ENCODE measurements around the gene PDGFRA.

- TF ChIP-seq CTCF (IDR thresholded peaks at IDR 0.05; ENCODE audit: low read length), result no peak
- TF ChIP-seq EZH2 (optimal IDR thresholded peaks at IDR 0.05; ENCODE audit: low read depth, low read length), result no peak
- TF ChIP-seq EZH2phosphoT487 (IDR thresholded peaks at IDR 0.05; ENCODE audit: low read length), result no peak
Observed at GRCh38 chr4:54184581-54184980, 44.5 kb upstream of the PDGFRA start.

Measured in MM.1S (cell line).